SK-N-SH (cell line): ENCODE data around the gene GPR146.

Experiments used
- MXI1 ChIP-seq: IDR thresholded peaks from 2 replicates; pipeline ENCODE4 v1.6.1; 2012; ENCODE audit warnings: mild to moderate bottlenecking, low read depth, low read length, improper control_type of control experiment
- TF ChIP-seq, protein P1 (sequence below): fragments of 200-600 bp; sonication (generic); IDR thresholded peaks from 2 replicates; pipeline ENCODE4 v1.6.1; 2017; ENCODE audit warnings: antibody characterized with exemption, mild to moderate bottlenecking, moderate library complexity

DNA sequence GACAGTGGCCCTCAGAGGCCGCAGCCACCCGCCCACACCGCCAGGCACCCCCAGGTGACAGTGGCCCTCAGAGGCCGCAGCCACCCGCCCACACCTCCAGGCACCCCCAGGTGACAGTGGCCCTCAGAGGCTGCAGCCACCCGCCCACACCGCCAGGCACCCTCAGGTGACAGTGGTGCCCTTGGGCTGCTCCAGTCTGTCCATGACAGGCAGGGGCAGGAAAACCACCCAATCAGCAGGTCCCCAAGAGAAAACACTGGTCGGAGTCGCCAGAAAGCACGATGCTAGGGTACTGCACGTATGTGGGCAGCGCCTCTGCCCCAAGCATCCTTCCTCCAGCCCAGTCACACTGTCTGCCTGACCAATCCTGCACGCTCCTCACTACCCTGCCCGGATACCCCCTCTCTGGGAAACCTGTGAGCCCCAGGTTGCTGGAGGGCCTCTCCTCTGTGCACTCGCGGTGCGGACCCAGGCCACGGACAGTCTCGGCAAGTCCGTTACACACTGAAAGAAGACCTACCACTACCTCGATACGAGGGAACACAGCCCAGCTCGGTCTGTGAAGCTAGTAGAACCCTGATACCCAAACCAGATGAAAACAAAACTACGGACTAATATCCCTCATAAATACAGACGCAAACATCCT is 11.7 kb upstream of the GPR146 start:
- TF ChIP-seq, protein P1, sequence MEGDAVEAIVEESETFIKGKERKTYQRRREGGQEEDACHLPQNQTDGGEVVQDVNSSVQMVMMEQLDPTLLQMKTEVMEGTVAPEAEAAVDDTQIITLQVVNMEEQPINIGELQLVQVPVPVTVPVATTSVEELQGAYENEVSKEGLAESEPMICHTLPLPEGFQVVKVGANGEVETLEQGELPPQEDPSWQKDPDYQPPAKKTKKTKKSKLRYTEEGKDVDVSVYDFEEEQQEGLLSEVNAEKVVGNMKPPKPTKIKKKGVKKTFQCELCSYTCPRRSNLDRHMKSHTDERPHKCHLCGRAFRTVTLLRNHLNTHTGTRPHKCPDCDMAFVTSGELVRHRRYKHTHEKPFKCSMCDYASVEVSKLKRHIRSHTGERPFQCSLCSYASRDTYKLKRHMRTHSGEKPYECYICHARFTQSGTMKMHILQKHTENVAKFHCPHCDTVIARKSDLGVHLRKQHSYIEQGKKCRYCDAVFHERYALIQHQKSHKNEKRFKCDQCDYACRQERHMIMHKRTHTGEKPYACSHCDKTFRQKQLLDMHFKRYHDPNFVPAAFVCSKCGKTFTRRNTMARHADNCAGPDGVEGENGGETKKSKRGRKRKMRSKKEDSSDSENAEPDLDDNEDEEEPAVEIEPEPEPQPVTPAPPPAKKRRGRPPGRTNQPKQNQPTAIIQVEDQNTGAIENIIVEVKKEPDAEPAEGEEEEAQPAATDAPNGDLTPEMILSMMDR: no peak
- no peak for TF ChIP-seq MXI1
